Loucy (cell line): ENCODE data around the gene WNT3.

ENCODE experiments used
- EZH2phosphoT487 ChIP-seq: fragments of 200-600 bp; IDR thresholded peaks from 2 replicates; pipeline ENCODE4 v1.6.1; 2018; ENCODE audit warnings: antibody characterized with exemption, mild to moderate bottlenecking, moderate library complexity, borderline replicate concordance
- TF ChIP-seq, protein P1 (sequence below): fragments of 200-600 bp; sonication (generic); conservative IDR thresholded peaks from 2 replicates; pipeline ENCODE4 v1.5.1; 2014; ENCODE audit warnings: mild to moderate bottlenecking, antibody characterized with exemption, low read length

- TF ChIP-seq, protein P1, sequence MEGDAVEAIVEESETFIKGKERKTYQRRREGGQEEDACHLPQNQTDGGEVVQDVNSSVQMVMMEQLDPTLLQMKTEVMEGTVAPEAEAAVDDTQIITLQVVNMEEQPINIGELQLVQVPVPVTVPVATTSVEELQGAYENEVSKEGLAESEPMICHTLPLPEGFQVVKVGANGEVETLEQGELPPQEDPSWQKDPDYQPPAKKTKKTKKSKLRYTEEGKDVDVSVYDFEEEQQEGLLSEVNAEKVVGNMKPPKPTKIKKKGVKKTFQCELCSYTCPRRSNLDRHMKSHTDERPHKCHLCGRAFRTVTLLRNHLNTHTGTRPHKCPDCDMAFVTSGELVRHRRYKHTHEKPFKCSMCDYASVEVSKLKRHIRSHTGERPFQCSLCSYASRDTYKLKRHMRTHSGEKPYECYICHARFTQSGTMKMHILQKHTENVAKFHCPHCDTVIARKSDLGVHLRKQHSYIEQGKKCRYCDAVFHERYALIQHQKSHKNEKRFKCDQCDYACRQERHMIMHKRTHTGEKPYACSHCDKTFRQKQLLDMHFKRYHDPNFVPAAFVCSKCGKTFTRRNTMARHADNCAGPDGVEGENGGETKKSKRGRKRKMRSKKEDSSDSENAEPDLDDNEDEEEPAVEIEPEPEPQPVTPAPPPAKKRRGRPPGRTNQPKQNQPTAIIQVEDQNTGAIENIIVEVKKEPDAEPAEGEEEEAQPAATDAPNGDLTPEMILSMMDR: no peak
- TF ChIP-seq EZH2phosphoT487: no peak
Observed at GRCh38 chr17:46766493-46767491, 51.7 kb downstream of the WNT3 start.
